ENCODE data around the gene HEATR3. TPM values are rescaled to one million over a fixed set of nuclear protein-coding genes. Genes with fewer than 3 reads are reported as not detected.

HEATR3 gene
- total and polyA plus RNA-seq, 2 experiments from 2014 or later, result 7.5 to 29.9 TPM

GRCh38 chr16:50067290-50067853 is 1.6 kb downstream of the HEATR3 start:
- Histone ChIP-seq H3K27ac (ENCODE audit: low read depth) (no peak overlapping the region), H3K27me3 (ENCODE audit: insufficient read depth) (no peaks in the 10 kb centered on the region), H3K4me1 (ENCODE audit: insufficient read depth) (peaks cover 8% of the 10 kb centered on the region; the same call in 1 of the 2 replicates), H3K36me3 (ENCODE audit: insufficient read depth) (peaks cover 4% of the 10 kb centered on the region; the same call in 1 of the 2 replicates), H3K79me2 (replicated peaks; ENCODE audit: insufficient read depth) (peaks cover 26% of the 10 kb centered on the region), H3K9me2 (ENCODE audit: insufficient read depth) (no peaks in the 10 kb centered on the region), H3K4me3 (peak overlapping the region; percentile 97; the same call in 1 of the 2 replicates), H4K20me1 (replicated peaks; ENCODE audit: insufficient read depth) (peaks cover 10% of the 10 kb centered on the region; the same call in 1 of the 2 replicates), H3F3A (replicated peaks; ENCODE audit: low read depth) (0 out of 2 replicates have a peak, but pooled peaks cover 2% of the 10 kb centered on the region), H3K4me2 (peak overlapping the region; percentile 99; the same call in 1 of the 2 replicates), H2AFZ (no peak overlapping the region)
- no peaks in the 10 kb centered on the region for H3K9me3 Mint-ChIP-seq
- peaks cover 6% of the 10 kb centered on the region for H3K27me3 Mint-ChIP-seq (ENCODE audit: insufficient read depth, low read depth, poor library complexity)
- TF ChIP-seq EZH2 (IDR thresholded peaks at IDR 0.05; ENCODE audit: low read depth, unreplicated experiment), result no peak
- TF ChIP-seq CTCF (conservative IDR thresholded peaks at IDR 0.05; ENCODE audit: low read depth in 2 of 2), result peak; percentile 44 to 56
- TF ChIP-seq STAT1 (IDR thresholded peaks at IDR 0.05; ENCODE audit: unreplicated experiment), result no peak
- no peak for TF ChIP-seq POLR2AphosphoS5 (IDR thresholded peaks at IDR 0.05; ENCODE audit: low read depth)
- TF ChIP-seq ZNF114 (CRISPR knock-in tag; IDR thresholded peaks at IDR 0.05), result no peak
- no peak for TF ChIP-seq ZNF331 (CRISPR knock-in tag; IDR thresholded peaks at IDR 0.05; ENCODE audit: low read depth)
- TF ChIP-seq NANOG (IDR thresholded peaks at IDR 0.05; ENCODE audit: borderline replicate concordance), result no peak
- TF ChIP-seq ZNF462 (CRISPR knock-in tag; IDR thresholded peaks at IDR 0.05), result no peak
- DNase-seq (ENCODE audit: low spot score) (peak; percentile 47), ATAC-seq (peak; percentile 16)
- H3K4me1 Mint-ChIP-seq, result peaks cover 16% of the 10 kb centered on the region
- H3K27ac Mint-ChIP-seq, result no peak overlapping the region
- H3K4me3 Mint-ChIP-seq, result peak overlapping the region; percentile 84
- peaks cover 27% of the 10 kb centered on the region for H3K36me3 Mint-ChIP-seq (ENCODE audit: low read depth)
